HG03095 (cell line): ENCODE data around the gene AP3B1.
"Not testable (repeated sequence)": the region's sequence is repeated elsewhere in the genome, so short reads cannot be mapped to it uniquely, and the experiment has no call there.

Experiments
- ATAC-seq: cut with Tn5 transposase; IDR thresholded peaks from one replicate; pipeline ENCODE4 v1.9.1; 2021; ENCODE audit warnings: moderate library complexity; ENCODE audit not compliant: unreplicated experiment

The AP3B1 gene

GRCh38 chr5:78077369-78078068 is 217.0 kb downstream of the AP3B1 start:
- ATAC-seq, result no peak

- ATAC-seq, result no peak
Measured at GRCh38 chr5:78076351-78076750, 218.1 kb downstream of the AP3B1 start.

- no peak for ATAC-seq
Measured at GRCh38 chr5:78075301-78075700, 219.2 kb downstream of the AP3B1 start.

- not testable (repeated sequence) for ATAC-seq
Measured at GRCh38 chr5:78070691-78071090, 223.8 kb downstream of the AP3B1 start.

- ATAC-seq, result not testable (repeated sequence)
Measured at GRCh38 chr5:78067581-78067980, 226.9 kb downstream of the AP3B1 start.

GRCh38 chr5:78066722-78067121 is 227.8 kb downstream of the AP3B1 start:
- not testable (repeated sequence) for ATAC-seq

- no peak for ATAC-seq
Measured at GRCh38 chr5:78065663-78066062, 228.8 kb downstream of the AP3B1 start.

- ATAC-seq, result no peak
Measured at GRCh38 chr5:78064941-78065472, 229.5 kb downstream of the AP3B1 start.

GRCh38 chr5:78063495-78063894 is 231.0 kb downstream of the AP3B1 start:
- no peak for ATAC-seq

- no peak for ATAC-seq
Measured at GRCh38 chr5:78062645-78063044, 231.9 kb downstream of the AP3B1 start.

GRCh38 chr5:78060421-78060820 is 234.1 kb downstream of the AP3B1 start:
- ATAC-seq, result no peak

GRCh38 chr5:78058625-78059024 is 235.9 kb downstream of the AP3B1 start:
- ATAC-seq, result no peak

GRCh38 chr5:78056901-78057514 is 237.5 kb downstream of the AP3B1 start:
- ATAC-seq, result no peak

- no peak for ATAC-seq
Measured at GRCh38 chr5:78056053-78056452, 238.4 kb downstream of the AP3B1 start.

- no peak for ATAC-seq
Measured at GRCh38 chr5:78050888-78051287, 243.6 kb downstream of the AP3B1 start.

GRCh38 chr5:78046823-78047222 is 247.7 kb downstream of the AP3B1 start:
- not testable (repeated sequence) for ATAC-seq

GRCh38 chr5:78046006-78046405 is 248.5 kb downstream of the AP3B1 start:
- no peak for ATAC-seq

GRCh38 chr5:78041805-78042204 is 252.7 kb downstream of the AP3B1 start:
- no peak for ATAC-seq

GRCh38 chr5:78025540-78025939 is 269.0 kb downstream of the AP3B1 start:
- no peak for ATAC-seq

GRCh38 chr5:78019744-78020143 is 274.8 kb downstream of the AP3B1 start:
- ATAC-seq, result no peak

- no peak for ATAC-seq
Measured at GRCh38 chr5:78016863-78017529, 277.5 kb downstream of the AP3B1 start.
